ENCODE measurements around the gene PSTPIP1.

Gene PSTPIP1

GRCh38 chr15:76979331-76979925, 15.5 kb upstream of the PSTPIP1 start:
- no peak for DNase-seq

- no peak for DNase-seq
These were observed 14.9 kb upstream of the PSTPIP1 start for GRCh38 chr15:76979996-76980520.

- no peak for DNase-seq
These were observed 12.6 kb upstream of the PSTPIP1 start for GRCh38 chr15:76982356-76982755.

GRCh38 chr15:76982756-76983155, 12.2 kb upstream of the PSTPIP1 start:
- DNase-seq: no peak

GRCh38 chr15:76983590-76984375, 11.1 kb upstream of the PSTPIP1 start:
- no peak for DNase-seq

DNA sequence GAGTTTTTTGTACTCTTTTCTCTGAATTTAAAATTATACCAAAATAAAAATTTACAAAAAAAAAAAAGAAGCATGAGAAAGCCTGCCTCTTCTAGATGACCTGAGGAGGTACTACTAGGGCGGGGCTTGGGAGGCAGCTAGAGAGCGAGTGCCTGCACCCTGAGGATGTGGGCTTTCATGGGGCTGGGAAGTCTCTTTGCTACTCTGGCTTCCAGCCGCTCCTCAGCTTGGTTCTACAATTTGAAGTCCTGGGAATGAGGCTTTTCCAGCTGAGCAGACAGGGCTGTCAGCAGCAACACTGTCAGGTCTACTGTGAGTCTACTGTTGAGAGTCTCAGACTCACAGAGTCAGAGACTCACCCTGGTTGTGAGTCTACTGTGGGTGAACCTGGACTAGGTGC, 8.2 kb upstream of the PSTPIP1 start:
- no peak for DNase-seq

DNA sequence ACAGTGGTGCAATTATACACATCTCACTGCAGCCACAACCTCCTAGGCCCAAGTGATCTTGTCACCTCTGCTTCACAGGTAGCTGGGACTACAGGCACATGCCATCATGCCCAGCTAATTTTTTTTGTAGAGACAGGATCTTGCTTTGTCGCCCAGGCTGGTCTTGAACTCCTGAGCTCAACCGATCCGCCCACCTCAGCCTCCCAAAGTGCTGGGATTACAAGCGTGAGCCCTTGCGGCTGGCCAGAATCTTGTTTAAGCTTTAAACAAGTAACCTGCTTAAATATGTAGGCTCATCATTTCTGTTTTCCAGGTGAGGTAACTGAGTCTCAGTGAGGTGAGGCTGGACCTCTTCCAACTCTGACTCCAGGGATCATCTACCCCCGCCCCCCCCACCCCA, 7.7 kb upstream of the PSTPIP1 start:
- no peak for DNase-seq

GRCh38 chr15:76987896-76988860, 6.7 kb upstream of the PSTPIP1 start:
- no peak for DNase-seq

DNA sequence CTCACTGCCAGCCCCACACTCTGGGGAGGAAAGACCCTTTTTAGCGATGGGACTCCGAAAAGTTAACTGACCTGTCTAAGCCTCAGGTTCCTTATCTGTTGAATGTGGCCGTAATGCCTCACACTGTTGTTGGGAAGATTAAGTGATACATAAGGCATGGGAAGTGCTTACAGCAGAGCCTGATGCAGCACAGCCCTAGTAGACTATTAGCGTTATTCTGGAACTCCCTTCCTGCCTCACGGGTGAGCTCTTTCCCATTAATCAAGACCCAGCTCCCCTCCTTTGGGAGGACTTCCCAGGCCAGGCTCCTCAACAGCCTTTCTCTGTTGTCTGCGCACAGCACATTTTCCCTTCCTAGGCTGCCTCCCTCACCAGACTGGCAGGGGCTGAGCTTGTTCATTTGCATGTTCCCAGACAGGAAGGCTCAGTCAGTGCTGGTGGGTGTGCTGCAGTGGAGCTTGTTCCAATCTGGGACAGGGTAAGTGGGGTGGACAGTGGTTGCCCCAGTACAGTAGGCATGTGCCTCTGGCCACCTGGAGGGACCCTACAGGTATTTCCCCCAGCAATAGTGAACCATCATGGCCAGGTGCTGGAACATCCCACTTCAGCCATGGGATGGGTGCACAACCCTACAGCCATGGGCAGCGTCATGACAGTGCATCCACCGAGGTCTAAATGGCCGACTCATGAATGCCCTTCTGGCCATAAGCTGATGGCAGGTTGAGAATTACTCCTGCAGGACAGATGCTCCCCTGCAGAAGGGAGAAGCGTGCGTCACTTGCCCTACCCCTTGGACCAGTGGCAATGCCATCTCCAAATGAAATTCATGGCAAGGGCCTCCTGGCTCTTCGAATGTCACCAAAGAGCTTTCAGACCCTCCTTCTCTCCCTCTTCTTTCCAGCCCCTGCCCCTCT, 5.8 kb upstream of the PSTPIP1 start:
- no peak for DNase-seq

- no peak for DNase-seq
These were observed 3.9 kb upstream of the PSTPIP1 start for GRCh38 chr15:76991048-76991447.

DNA sequence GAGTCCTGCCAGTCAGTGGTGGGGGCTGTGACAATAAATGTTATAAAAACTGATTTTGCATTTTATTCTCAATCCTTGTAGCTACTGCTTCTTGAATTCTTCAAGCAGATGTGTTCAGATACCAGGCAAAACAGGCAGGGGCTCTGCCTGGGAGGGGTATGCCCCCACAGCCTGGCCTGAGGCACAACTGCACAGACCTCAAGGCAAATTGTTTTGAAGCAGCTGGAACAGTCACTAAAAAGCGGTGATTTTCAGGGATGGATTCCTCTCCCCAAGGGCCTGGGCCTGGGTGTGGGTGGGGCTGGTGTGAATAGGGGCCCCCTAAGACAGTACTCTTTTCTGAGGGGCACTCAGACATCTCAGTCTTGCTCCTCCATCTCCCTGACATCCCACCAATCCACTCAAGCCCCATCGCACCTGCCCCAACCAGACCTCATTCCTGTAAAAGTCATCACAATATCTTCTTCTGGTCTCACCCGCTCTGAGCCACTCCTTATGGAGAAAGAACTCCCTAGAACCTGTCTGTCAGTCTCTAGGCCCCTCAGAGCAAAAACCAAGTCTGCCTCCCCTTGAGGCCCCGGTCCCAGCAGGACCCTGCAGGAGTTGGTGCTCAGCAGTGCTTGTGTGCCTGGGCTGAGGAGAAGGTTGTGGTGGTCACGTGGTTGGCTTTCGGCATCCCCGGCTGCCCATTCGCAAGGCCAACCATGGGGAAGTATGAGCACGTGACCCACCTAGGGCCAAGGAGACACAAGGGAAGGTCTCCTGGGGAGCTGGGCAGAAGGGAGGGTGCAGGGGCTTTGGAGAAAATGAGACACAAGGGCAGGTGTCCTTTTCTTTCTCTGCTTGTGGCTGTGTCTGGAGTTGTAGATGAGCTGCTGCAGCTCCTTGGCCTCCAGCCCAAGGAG, 2.9 kb upstream of the PSTPIP1 start:
- no peak for DNase-seq

- DNase-seq: no peak
These were observed 1.7 kb upstream of the PSTPIP1 start for GRCh38 chr15:76993114-76993725.

DNA sequence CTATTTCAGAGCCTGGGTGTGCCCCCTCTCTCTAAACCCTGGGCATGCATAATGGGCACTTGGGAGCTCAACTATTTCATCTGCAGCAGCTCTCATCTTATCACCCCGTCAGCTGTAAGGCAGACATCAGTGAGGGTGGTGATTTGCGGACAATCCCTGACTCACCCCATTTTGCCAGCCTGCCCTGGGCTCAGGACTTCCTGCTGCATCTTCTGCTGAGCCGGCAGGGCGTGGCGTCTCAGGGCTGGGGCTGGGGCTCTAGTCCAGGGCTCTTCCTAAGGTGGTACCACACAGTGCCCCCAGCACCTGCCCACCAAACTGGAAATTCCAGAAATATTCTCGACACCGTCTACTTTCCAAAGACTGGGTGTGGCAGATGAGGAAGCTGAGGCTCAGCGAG, 925 bp upstream of the PSTPIP1 start:
- DNase-seq: peak in 2 of 6 experiments; percentile 11 to 22

- no peak for DNase-seq
These were observed 430 bp upstream of the PSTPIP1 start for GRCh38 chr15:76994496-76994895.

DNA sequence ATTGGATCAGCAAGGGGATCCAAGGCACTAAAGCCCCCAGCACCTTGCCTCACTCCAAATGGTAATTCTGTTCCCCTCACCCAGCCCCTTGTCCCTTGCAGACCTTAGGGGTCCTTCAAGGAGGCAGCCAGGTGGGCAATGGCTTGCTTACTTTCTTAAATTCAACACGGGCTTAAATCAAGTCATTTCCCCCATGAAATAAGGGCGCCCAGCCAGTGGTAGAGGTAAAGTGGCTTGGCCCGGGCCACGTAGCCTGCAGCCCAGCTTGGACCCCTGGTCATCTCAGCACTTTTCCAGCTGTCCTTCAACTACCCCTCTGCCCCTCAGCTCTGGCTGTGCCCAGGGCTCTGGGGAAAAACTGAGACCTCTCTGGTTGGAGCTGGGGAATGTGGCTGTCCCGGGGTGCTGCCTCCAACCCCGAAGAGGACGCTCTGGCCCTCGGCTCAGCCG, 1.2 kb downstream of the PSTPIP1 start:
- DNase-seq: no peak

DNA sequence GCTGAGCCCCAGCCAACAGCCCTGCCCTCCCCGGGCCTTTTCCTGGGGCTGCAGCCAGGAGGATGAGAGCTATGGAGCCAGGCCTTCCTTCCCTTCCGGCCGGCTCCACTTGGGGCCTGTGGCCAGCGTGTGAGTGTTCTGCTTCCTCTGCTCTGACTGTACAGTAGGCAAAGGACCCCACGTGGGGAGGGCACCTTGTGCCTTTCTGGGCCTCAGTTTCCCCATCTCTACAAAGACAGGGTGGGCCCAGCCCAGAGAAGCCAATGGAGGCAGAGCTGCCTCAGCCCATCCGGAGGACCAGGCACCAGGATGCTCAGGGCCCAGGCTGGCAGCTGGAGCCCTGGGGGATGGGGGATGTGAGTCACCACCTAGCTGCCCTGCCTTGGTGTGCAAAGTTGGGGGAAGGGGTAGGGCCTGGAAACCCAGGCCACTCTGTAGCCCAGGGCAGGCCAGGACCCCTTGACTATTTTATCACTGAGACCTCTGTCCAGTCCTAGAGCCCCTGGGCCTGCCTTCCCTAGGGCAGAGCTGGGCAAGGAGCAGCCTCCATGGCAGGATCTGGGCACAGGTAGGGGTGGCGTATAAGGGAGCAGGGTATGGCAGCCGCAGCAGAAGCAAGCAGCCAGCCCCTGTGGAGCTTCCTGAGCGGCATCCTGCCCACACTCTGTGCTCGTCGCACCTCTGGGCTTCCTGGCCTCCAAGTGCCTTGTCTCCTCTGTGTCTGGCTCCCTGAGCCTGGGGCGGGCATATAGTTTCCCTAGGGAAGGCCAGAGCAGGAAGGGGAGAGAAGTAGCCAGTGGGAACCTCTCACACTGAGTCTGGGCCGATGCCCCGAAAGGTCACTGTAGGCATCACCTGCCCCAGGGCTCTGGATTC, 1.8 kb downstream of the PSTPIP1 start:
- peak in 5 of 6 experiments; percentile 21 to 59 (median 29) for DNase-seq

DNA sequence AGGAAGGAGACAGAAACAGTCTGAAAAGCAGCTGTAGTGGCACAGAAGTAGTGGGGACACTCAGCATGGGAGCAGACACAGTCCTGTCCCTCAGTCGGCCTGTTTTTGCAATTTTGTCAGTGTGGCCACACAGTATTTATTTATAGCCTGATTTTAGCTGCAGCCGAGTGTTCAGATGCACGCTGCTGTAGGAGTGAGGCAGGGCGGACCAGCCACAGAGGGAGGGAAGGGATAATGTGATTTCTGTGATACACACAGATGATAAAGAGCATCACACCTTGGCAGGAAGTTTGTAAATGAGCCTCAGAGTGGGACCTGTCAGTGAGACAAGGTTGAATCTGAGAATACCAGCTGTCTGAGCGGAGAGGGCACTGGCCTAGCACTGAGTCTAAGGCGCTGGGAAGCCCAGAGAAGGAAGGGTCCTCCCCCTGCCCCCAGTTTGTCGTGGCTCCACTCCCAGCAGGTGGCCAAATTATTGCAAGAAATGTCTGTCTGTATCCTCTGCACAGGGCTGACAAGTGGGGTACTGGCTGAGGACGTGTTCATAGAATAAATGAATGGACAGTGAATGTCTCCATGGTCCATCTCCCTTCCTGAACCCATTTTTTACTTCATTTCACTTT, 3.8 kb downstream of the PSTPIP1 start:
- peak in 2 of 6 experiments; percentile 5 to 19 for DNase-seq

- no peak for DNase-seq
These were observed 5.1 kb downstream of the PSTPIP1 start for GRCh38 chr15:76999996-77000395.

GRCh38 chr15:77001351-77001750, 6.4 kb downstream of the PSTPIP1 start:
- DNase-seq: no peak
